Activated naive CD8-positive, alpha-beta T cell treated with anti-CD3 and anti-CD28 coated beads, Interleukin-2, amount 10 ng/mL, durations not matched to agents 7 days and 5 days (primary cell): ENCODE measurements around the gene AMN. TPM values are rescaled to one million over a fixed set of nuclear protein-coding genes. Genes with fewer than 3 reads are reported as not detected.
A peak's percentile ranks its signal among the peaks of the same experiment; 100 is the strongest.
"Not testable (repeated sequence)": the region's sequence is repeated elsewhere in the genome, so short reads cannot be mapped to it uniquely, and the experiment has no call there.

ENCODE experiments used
- ATAC-seq: fragments of 150-1000 bp; cut with Tn5 transposase; one replicate; pipeline ENCODE4 v1.10.0; 2021; ENCODE audit warnings: low read depth, moderate library complexity
- POLR2A ChIA-PET: fragments of 350-600 bp; sonication (Branson Sonifier 250); formaldehyde crosslinking; loops from one replicate; lab custom pipeline; 2021; ENCODE audit warnings: antibody characterized with exemption; lab: Charles Lee
- DNase-seq: peaks from one replicate; pipeline ENCODE4 v3.0.0; 2021
- H3K27ac Mint-ChIP-seq: one replicate; pipeline ENCODE4 v1.8.0; 2022; ENCODE audit warnings: mild to moderate bottlenecking, mixed read lengths
- H3K27me3 Mint-ChIP-seq: one replicate; pipeline ENCODE4 v1.8.0; 2022; ENCODE audit warnings: mild to moderate bottlenecking, moderate library complexity, mixed read lengths
- H3K36me3 Mint-ChIP-seq: one replicate; pipeline ENCODE4 v1.8.0; 2021; ENCODE audit warnings: mild to moderate bottlenecking, mixed read lengths
- H3K4me1 Mint-ChIP-seq: one replicate; pipeline ENCODE4 v1.8.0; 2021; ENCODE audit warnings: mixed read lengths
- H3K4me3 Mint-ChIP-seq: one replicate; pipeline ENCODE4 v1.8.0; 2022; ENCODE audit warnings: mild to moderate bottlenecking, moderate library complexity, mixed read lengths
- H3K9me3 Mint-ChIP-seq: one replicate; pipeline ENCODE4 v1.8.0; 2021; ENCODE audit warnings: mixed read lengths
- total RNA-seq, 2 experiments: library from RNA; stranded (reverse); gene quantifications; one replicate each; pipeline ENCODE4 v1.2.3, GENCODE V29; 2021

AMN gene
- 1 to 10 TPM; 2.5 to 2.9 TPM for total RNA-seq

GRCh38 chr14:102922490-102923200, at the start of gene AMN:
Gene AMN, plus strand, starts transcription at chr14:102922663. Its CDS starts 26 bp downstream, at chr14:102922689.
- Mint-ChIP-seq H3K4me1 (peaks cover 2% of the 10 kb centered on the region), H3K4me3 (peak within 1 kb of the TSS; percentile 60), H3K36me3 (no peaks in the 10 kb centered on the region), H3K27me3 (peaks cover 39% of the 10 kb centered on the region), H3K9me3 (no peaks in the 10 kb centered on the region), H3K27ac (no peak within 1 kb of the TSS)
- DNase-seq (no peak), ATAC-seq (no peak)
- POLR2A ChIA-PET: no interaction called here

- DNase-seq (no peak), ATAC-seq (no peak)
- no peak overlapping the region for H3K4me3 Mint-ChIP-seq
- peaks cover 7% of the 10 kb centered on the region for H3K36me3 Mint-ChIP-seq
- H3K27ac Mint-ChIP-seq: no peak overlapping the region
- no peaks in the 10 kb centered on the region for H3K9me3 Mint-ChIP-seq
- H3K4me1 Mint-ChIP-seq: peaks cover 2% of the 10 kb centered on the region
- H3K27me3 Mint-ChIP-seq: no peaks in the 10 kb centered on the region
- POLR2A ChIA-PET: no interaction called here
Observed at GRCh38 chr14:102873131-102873530, 49.3 kb upstream of the AMN start.

- H3K27me3 Mint-ChIP-seq: no peaks in the 10 kb centered on the region
- H3K9me3 Mint-ChIP-seq: no peaks in the 10 kb centered on the region
- POLR2A ChIA-PET: no interaction called here
- ATAC-seq (no peak), DNase-seq (no peak)
- no peak overlapping the region for H3K27ac Mint-ChIP-seq
- H3K36me3 Mint-ChIP-seq: peaks cover 7% of the 10 kb centered on the region
- peaks cover 2% of the 10 kb centered on the region for H3K4me1 Mint-ChIP-seq
- no peak overlapping the region for H3K4me3 Mint-ChIP-seq
Observed at GRCh38 chr14:102873546-102874061, 48.9 kb upstream of the AMN start.

GRCh38 chr14:102875652-102876051, 46.8 kb upstream of the AMN start:
- H3K36me3 Mint-ChIP-seq: peaks cover 5% of the 10 kb centered on the region
- H3K27ac Mint-ChIP-seq: no peak overlapping the region
- ATAC-seq (no peak), DNase-seq (no peak)
- no peak overlapping the region for H3K4me3 Mint-ChIP-seq
- POLR2A ChIA-PET: no interaction called here
- no peaks in the 10 kb centered on the region for H3K27me3 Mint-ChIP-seq
- H3K9me3 Mint-ChIP-seq: no peaks in the 10 kb centered on the region
- H3K4me1 Mint-ChIP-seq: no peaks in the 10 kb centered on the region

- H3K4me1 Mint-ChIP-seq, ATAC-seq, H3K4me3 Mint-ChIP-seq, H3K27me3 Mint-ChIP-seq, DNase-seq, H3K27ac Mint-ChIP-seq, POLR2A ChIA-PET, H3K36me3 Mint-ChIP-seq, H3K9me3 Mint-ChIP-seq: not testable (repeated sequence)
Observed at GRCh38 chr14:102877511-102877910, 45.0 kb upstream of the AMN start.

- Mint-ChIP-seq H3K4me3 (no peak overlapping the region), H3K27me3 (no peaks in the 10 kb centered on the region), H3K4me1 (peaks cover 6% of the 10 kb centered on the region), H3K9me3 (no peaks in the 10 kb centered on the region), H3K27ac (peak overlapping the region; percentile 16), H3K36me3 (peaks cover 7% of the 10 kb centered on the region)
- POLR2A ChIA-PET: no interaction called here
- DNase-seq (no peak), ATAC-seq (no peak)
Observed at GRCh38 chr14:102878174-102878969, 44.1 kb upstream of the AMN start.

GRCh38 chr14:102878970-102879460, 43.4 kb upstream of the AMN start:
- H3K27me3 Mint-ChIP-seq: no peaks in the 10 kb centered on the region
- no peaks in the 10 kb centered on the region for H3K9me3 Mint-ChIP-seq
- no peak for DNase-seq
- peaks cover 7% of the 10 kb centered on the region for H3K36me3 Mint-ChIP-seq
- ATAC-seq: no peak
- no peak overlapping the region for H3K4me3 Mint-ChIP-seq
- POLR2A ChIA-PET: no interaction called here
- no peak overlapping the region for H3K27ac Mint-ChIP-seq
- peaks cover 7% of the 10 kb centered on the region for H3K4me1 Mint-ChIP-seq

- Mint-ChIP-seq H3K4me3 (no peak overlapping the region), H3K4me1 (peaks cover 7% of the 10 kb centered on the region), H3K9me3 (no peaks in the 10 kb centered on the region), H3K27me3 (no peaks in the 10 kb centered on the region), H3K36me3 (peaks cover 8% of the 10 kb centered on the region), H3K27ac (no peak overlapping the region)
- POLR2A ChIA-PET: no interaction called here
- no peak for DNase-seq
- no peak for ATAC-seq
Observed at GRCh38 chr14:102882226-102882906, 40.1 kb upstream of the AMN start.

GRCh38 chr14:102883089-102883541, 39.3 kb upstream of the AMN start:
- Mint-ChIP-seq H3K4me3 (no peak overlapping the region), H3K27me3 (no peaks in the 10 kb centered on the region), H3K36me3 (peaks cover 8% of the 10 kb centered on the region), H3K27ac (no peak overlapping the region), H3K9me3 (no peaks in the 10 kb centered on the region), H3K4me1 (peaks cover 7% of the 10 kb centered on the region)
- ATAC-seq (no peak), DNase-seq (no peak)
- POLR2A ChIA-PET: no interaction called here

- Mint-ChIP-seq H3K36me3 (peaks cover 8% of the 10 kb centered on the region), H3K9me3 (no peaks in the 10 kb centered on the region), H3K4me3 (no peak overlapping the region), H3K4me1 (peaks cover 7% of the 10 kb centered on the region), H3K27ac (peak overlapping the region; percentile 11), H3K27me3 (no peaks in the 10 kb centered on the region)
- ATAC-seq: no peak
- DNase-seq: no peak
- POLR2A ChIA-PET: no interaction called here
Observed at GRCh38 chr14:102883554-102883953, 38.9 kb upstream of the AMN start.

- DNase-seq (no peak), ATAC-seq (no peak)
- H3K4me1 Mint-ChIP-seq: peaks cover 7% of the 10 kb centered on the region
- no peaks in the 10 kb centered on the region for H3K27me3 Mint-ChIP-seq
- H3K36me3 Mint-ChIP-seq: peaks cover 10% of the 10 kb centered on the region
- H3K4me3 Mint-ChIP-seq: no peak overlapping the region
- POLR2A ChIA-PET: no interaction called here
- no peak overlapping the region for H3K27ac Mint-ChIP-seq
- no peaks in the 10 kb centered on the region for H3K9me3 Mint-ChIP-seq
Observed at GRCh38 chr14:102885737-102886447, 36.6 kb upstream of the AMN start.

GRCh38 chr14:102888748-102889147, 33.7 kb upstream of the AMN start:
- Mint-ChIP-seq H3K27ac (no peak overlapping the region), H3K9me3 (no peaks in the 10 kb centered on the region), H3K36me3 (peaks cover 14% of the 10 kb centered on the region), H3K4me3 (no peak overlapping the region), H3K27me3 (no peaks in the 10 kb centered on the region), H3K4me1 (no peaks in the 10 kb centered on the region)
- POLR2A ChIA-PET: no interaction called here
- ATAC-seq: no peak
- DNase-seq: no peak

GRCh38 chr14:102889615-102890014, 32.8 kb upstream of the AMN start:
- ATAC-seq (no peak), DNase-seq (no peak)
- Mint-ChIP-seq H3K4me3 (no peak overlapping the region), H3K36me3 (peaks cover 12% of the 10 kb centered on the region), H3K4me1 (no peaks in the 10 kb centered on the region), H3K27ac (no peak overlapping the region), H3K27me3 (no peaks in the 10 kb centered on the region), H3K9me3 (no peaks in the 10 kb centered on the region)
- POLR2A ChIA-PET: no interaction called here
